ENCODE data around the gene TCF7L1. TPM values are rescaled to one million over a fixed set of nuclear protein-coding genes. Genes with fewer than 3 reads are reported as not detected.
"Not testable (repeated sequence)": the region's sequence is repeated elsewhere in the genome, so short reads cannot be mapped to it uniquely, and the experiment has no call there.

Gene TCF7L1
- total RNA-seq, 4 donors from 2014 or later = 0.26 to 37.1 (median 5.4) TPM

DNA sequence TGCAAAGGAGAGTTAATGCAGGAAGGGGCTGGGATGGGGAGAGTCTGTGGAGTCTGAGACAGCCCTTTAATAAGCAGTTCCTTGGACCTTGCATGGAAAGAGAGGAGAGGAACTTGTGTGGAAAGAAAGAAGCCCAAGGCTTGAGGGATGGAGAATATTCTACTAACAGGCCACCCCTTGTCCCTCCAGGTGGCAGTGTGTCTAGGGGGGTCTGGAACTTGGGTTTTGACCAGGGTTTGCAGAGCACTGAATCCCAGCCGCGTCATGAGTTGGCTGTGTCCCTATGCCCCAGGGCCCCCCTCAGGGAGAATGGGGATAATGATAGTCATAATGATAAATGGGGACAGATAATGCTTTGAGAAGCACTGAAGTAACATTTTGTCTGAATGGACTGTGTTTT is 15.0 kb downstream of the TCF7L1 start:
- no peaks in the 10 kb centered on the region for H3K36me3 ChIP-seq
- intact Hi-C loops (cut with DNase I; ENCODE audit: low total_unique reads) = no loop called here
- H3K9me3 ChIP-seq = no peaks in the 10 kb centered on the region
- no peaks in the 10 kb centered on the region for H3K4me1 ChIP-seq
- no peak overlapping the region for H3K27ac ChIP-seq
- H3K27me3 ChIP-seq = no peaks in the 10 kb centered on the region
- TF ChIP-seq, protein P1, sequence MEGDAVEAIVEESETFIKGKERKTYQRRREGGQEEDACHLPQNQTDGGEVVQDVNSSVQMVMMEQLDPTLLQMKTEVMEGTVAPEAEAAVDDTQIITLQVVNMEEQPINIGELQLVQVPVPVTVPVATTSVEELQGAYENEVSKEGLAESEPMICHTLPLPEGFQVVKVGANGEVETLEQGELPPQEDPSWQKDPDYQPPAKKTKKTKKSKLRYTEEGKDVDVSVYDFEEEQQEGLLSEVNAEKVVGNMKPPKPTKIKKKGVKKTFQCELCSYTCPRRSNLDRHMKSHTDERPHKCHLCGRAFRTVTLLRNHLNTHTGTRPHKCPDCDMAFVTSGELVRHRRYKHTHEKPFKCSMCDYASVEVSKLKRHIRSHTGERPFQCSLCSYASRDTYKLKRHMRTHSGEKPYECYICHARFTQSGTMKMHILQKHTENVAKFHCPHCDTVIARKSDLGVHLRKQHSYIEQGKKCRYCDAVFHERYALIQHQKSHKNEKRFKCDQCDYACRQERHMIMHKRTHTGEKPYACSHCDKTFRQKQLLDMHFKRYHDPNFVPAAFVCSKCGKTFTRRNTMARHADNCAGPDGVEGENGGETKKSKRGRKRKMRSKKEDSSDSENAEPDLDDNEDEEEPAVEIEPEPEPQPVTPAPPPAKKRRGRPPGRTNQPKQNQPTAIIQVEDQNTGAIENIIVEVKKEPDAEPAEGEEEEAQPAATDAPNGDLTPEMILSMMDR (IDR thresholded peaks at IDR 0.05) = no peak
- TF ChIP-seq POLR2A (IDR thresholded peaks at IDR 0.05) = no peak
- DNase-seq = no peak
- no peak overlapping the region for H3K4me3 ChIP-seq

DNA sequence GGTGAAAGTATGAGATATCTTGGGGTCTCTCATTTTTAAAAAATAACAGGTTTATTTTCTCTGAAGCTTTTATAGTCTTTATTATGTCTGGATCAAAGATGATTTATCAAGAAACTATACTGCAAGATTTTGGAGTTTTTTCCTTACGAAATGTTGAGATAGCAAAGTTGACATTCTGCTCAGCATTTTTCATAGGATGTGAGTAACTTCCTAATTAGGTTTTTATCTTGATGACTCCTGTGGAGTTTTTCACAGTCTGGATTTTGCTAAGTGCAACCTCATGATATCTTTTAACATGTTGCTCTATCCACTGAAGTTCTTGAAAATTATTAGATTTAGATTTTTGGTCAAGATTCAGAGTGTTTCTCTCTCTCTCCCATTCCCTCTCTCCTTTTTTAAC is 17.8 kb downstream of the TCF7L1 start:
- no peaks in the 10 kb centered on the region for H3K9me3 ChIP-seq
- H3K36me3 ChIP-seq = no peaks in the 10 kb centered on the region
- no peak overlapping the region for H3K4me3 ChIP-seq
- intact Hi-C loops (cut with DNase I; ENCODE audit: low total_unique reads) = no loop called here
- no peaks in the 10 kb centered on the region for H3K4me1 ChIP-seq
- DNase-seq = no peak
- H3K27ac ChIP-seq = no peak overlapping the region
- no peaks in the 10 kb centered on the region for H3K27me3 ChIP-seq
- TF ChIP-seq, protein P1 (IDR thresholded peaks at IDR 0.05) = no peak
- no peak for TF ChIP-seq POLR2A (IDR thresholded peaks at IDR 0.05)

- Histone ChIP-seq H3K36me3 (no peaks in the 10 kb centered on the region), H3K4me1 (no peaks in the 10 kb centered on the region), H3K27ac (no peak overlapping the region), H3K9me3 (no peaks in the 10 kb centered on the region), H3K4me3 (no peak overlapping the region), H3K27me3 (no peaks in the 10 kb centered on the region)
- intact Hi-C loops (cut with DNase I; ENCODE audit: low total_unique reads) = no loop called here
- TF ChIP-seq POLR2A (IDR thresholded peaks at IDR 0.05) = no peak
- TF ChIP-seq, protein P1 (IDR thresholded peaks at IDR 0.05) = no peak
- DNase-seq = no peak
Measured at GRCh38 chr2:85152895-85153294, 19.7 kb downstream of the TCF7L1 start.

GRCh38 chr2:85154048-85154753 is 21.0 kb downstream of the TCF7L1 start:
- DNase-seq = no peak
- Histone ChIP-seq H3K9me3 (no peaks in the 10 kb centered on the region), H3K27me3 (no peaks in the 10 kb centered on the region), H3K4me1 (no peaks in the 10 kb centered on the region), H3K36me3 (no peaks in the 10 kb centered on the region), H3K4me3 (no peak overlapping the region), H3K27ac (no peak overlapping the region)
- intact Hi-C loops (cut with DNase I; ENCODE audit: low total_unique reads) = no loop called here
- no peak for TF ChIP-seq POLR2A (IDR thresholded peaks at IDR 0.05)
- TF ChIP-seq, protein P1 (IDR thresholded peaks at IDR 0.05) = no peak

DNA sequence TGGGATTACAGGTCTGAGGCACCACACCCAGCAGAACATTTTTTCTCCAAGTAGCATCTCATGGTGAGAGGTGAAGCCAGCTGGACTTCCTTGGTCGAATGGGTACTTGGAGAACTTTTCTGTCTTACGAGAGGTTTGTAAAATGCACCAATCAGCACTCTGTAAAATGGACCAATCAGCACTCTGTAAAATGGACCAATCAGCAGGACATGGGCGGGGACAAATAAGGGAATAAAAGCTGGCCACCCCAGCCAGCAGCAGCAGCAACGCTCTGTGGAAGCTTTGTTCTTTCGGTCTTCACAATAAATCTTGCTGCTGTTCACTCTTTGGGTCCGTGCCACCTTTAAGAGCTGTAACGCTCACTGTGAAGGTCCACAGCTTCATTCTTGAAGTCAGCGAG is 21.9 kb downstream of the TCF7L1 start:
- H3K9me3 ChIP-seq; DNase-seq; H3K4me3 ChIP-seq; intact Hi-C loops (cut with DNase I; ENCODE audit: low total_unique reads); H3K27me3 ChIP-seq; H3K36me3 ChIP-seq; H3K4me1 ChIP-seq; H3K27ac ChIP-seq: not testable (repeated sequence)

DNA sequence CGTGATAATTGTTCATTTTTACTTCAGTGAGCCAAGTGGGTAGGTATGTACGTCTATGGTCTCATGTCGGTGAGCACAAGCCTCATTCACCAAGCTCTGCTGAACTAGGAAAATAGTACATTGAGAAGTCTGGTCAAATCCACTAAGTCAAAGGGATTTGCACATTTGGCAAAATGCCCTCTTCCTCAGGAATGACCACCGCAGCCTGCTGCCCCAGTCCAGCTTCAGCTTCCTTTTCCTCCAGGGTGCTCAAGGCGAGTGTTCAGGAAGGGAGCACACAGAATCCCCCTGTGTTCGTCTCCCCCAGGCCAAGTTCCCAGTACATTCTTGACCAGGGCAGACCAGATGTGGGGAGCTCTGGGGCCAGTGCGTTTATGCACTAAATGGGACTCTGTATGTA is 23.0 kb downstream of the TCF7L1 start:
- Histone ChIP-seq H3K4me1 (no peaks in the 10 kb centered on the region), H3K27me3 (no peaks in the 10 kb centered on the region), H3K9me3 (no peaks in the 10 kb centered on the region), H3K4me3 (no peak overlapping the region), H3K27ac (no peak overlapping the region), H3K36me3 (no peaks in the 10 kb centered on the region)
- intact Hi-C loops (cut with DNase I; ENCODE audit: low total_unique reads) = no loop called here
- TF ChIP-seq, protein P1 (IDR thresholded peaks at IDR 0.05) = no peak
- TF ChIP-seq POLR2A (IDR thresholded peaks at IDR 0.05) = no peak
- no peak for DNase-seq

Measured in uterus (tissue), 4 donors.